Measurements from ENCODE around the gene SYT12. TPM values are rescaled to one million over a fixed set of nuclear protein-coding genes. Genes with fewer than 3 reads are reported as not detected.
A peak's percentile ranks its signal among the peaks of the same experiment; 100 is the strongest.

SYT12 gene
- total RNA-seq, 2 experiments from 2014 or later: 0.25 to 0.72 TPM

GRCh38 chr11:66976028-66976467 lies 46.9 kb upstream of the SYT12 start:
- Histone ChIP-seq H2AFZ (ENCODE audit: low read length) (no peak overlapping the region), H4K20me1 (ENCODE audit: insufficient read depth, low read length) (no peaks in the 10 kb centered on the region), H3K9me2 (ENCODE audit: insufficient read depth, low read length) (no peaks in the 10 kb centered on the region), H3K9me3 (ENCODE audit: low read length) (no peaks in the 10 kb centered on the region), H3K4me1 (ENCODE audit: insufficient read depth, low read length, poor library complexity, severe bottlenecking) (no peaks in the 10 kb centered on the region), H3K79me2 (ENCODE audit: insufficient read depth, low read depth, low read length) (no peaks in the 10 kb centered on the region), H3K36me3 (ENCODE audit: insufficient read depth, low read length) (no peaks in the 10 kb centered on the region), H3K4me2 (ENCODE audit: low read length) (no peak overlapping the region), H3K27ac (ENCODE audit: low read depth, low read length, poor library complexity, severe bottlenecking) (no peak overlapping the region), H3K4me3 (ENCODE audit: low read depth, low read length, poor library complexity, severe bottlenecking) (no peak overlapping the region)
- CTCF ChIA-PET (ENCODE audit: unreplicated experiment): interaction anchor here (0.9 to 1.1 kb wide), 2 partner anchors 10 to 31 kb away, joined by 3 to 4 read pairs; no protein-coding TSS in a partner anchor
- no peak for TF ChIP-seq EZH2phosphoT487 (IDR thresholded peaks at IDR 0.05; ENCODE audit: borderline replicate concordance, low read depth, low read length)
- TF ChIP-seq, protein P1, sequence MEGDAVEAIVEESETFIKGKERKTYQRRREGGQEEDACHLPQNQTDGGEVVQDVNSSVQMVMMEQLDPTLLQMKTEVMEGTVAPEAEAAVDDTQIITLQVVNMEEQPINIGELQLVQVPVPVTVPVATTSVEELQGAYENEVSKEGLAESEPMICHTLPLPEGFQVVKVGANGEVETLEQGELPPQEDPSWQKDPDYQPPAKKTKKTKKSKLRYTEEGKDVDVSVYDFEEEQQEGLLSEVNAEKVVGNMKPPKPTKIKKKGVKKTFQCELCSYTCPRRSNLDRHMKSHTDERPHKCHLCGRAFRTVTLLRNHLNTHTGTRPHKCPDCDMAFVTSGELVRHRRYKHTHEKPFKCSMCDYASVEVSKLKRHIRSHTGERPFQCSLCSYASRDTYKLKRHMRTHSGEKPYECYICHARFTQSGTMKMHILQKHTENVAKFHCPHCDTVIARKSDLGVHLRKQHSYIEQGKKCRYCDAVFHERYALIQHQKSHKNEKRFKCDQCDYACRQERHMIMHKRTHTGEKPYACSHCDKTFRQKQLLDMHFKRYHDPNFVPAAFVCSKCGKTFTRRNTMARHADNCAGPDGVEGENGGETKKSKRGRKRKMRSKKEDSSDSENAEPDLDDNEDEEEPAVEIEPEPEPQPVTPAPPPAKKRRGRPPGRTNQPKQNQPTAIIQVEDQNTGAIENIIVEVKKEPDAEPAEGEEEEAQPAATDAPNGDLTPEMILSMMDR (conservative IDR thresholded peaks at IDR 0.05; ENCODE audit: low read length): peak; percentile 82
- no TSS peak for BruUV-seq (replicated peaks)
- POLR2A ChIA-PET: no interaction called here
- intact Hi-C loops (cut with micrococcal nuclease; ENCODE audit: unreplicated experiment): loop anchor here (5.0 to 10.0 kb wide), 2 partner anchors 94 to 281 kb away; no protein-coding TSS in a partner anchor
- DNase-seq (ENCODE audit: low spot score): peak; percentile 29

DNA sequence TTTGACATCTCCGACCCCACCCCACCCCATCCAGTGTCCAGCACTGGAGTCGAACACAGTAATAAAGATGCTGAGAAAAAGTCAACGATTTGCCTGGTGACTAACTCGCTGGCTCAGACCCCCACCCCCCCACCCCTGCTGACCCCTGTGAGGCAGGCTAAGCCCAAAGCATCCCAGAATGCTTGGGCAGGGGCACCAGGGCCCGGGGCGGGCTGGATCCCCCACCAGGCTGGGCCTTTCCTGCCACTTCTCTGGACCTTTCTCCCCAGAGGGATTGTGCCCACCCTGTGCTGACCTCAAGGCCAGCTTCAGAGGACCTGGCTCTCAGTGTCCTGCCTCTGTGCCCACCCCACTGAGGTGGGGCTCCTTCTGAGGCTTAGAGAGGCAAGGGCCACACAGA lies 46.0 kb upstream of the SYT12 start:
- no TSS peak for BruUV-seq (replicated peaks)
- H3K4me3 ChIP-seq (ENCODE audit: low read depth, low read length, poor library complexity, severe bottlenecking): no peak overlapping the region
- H3K4me1 ChIP-seq (ENCODE audit: insufficient read depth, low read length, poor library complexity, severe bottlenecking): no peaks in the 10 kb centered on the region
- no peak overlapping the region for H2AFZ ChIP-seq (ENCODE audit: low read length)
- no peaks in the 10 kb centered on the region for H4K20me1 ChIP-seq (ENCODE audit: insufficient read depth, low read length)
- ChIA-PET CTCF (ENCODE audit: unreplicated experiment) (interaction anchor here (0.9 kb wide), 1 partner anchor 9 kb away, joined by 4 read pairs; no protein-coding TSS in a partner anchor), POLR2A (interaction anchor here (0.6 kb wide), 1 partner anchor 461 kb away, joined by 3 read pairs; no protein-coding TSS in a partner anchor)
- TF ChIP-seq, protein P1 (conservative IDR thresholded peaks at IDR 0.05; ENCODE audit: low read length): no peak
- H3K36me3 ChIP-seq (ENCODE audit: insufficient read depth, low read length): no peaks in the 10 kb centered on the region
- no peaks in the 10 kb centered on the region for H3K9me3 ChIP-seq (ENCODE audit: low read length)
- intact Hi-C loops (cut with micrococcal nuclease; ENCODE audit: unreplicated experiment): loop anchor here (5.0 to 10.0 kb wide), 2 partner anchors 95 to 282 kb away; no protein-coding TSS in a partner anchor
- H3K4me2 ChIP-seq (ENCODE audit: low read length): no peak overlapping the region
- DNase-seq (ENCODE audit: low spot score): no peak
- no peaks in the 10 kb centered on the region for H3K79me2 ChIP-seq (ENCODE audit: insufficient read depth, low read depth, low read length)
- no peaks in the 10 kb centered on the region for H3K9me2 ChIP-seq (ENCODE audit: insufficient read depth, low read length)
- no peak overlapping the region for H3K27ac ChIP-seq (ENCODE audit: low read depth, low read length, poor library complexity, severe bottlenecking)

- Histone ChIP-seq H3K79me2 (ENCODE audit: insufficient read depth, low read depth, low read length) (no peaks in the 10 kb centered on the region), H3K4me2 (ENCODE audit: low read length) (no peak overlapping the region), H3K36me3 (ENCODE audit: insufficient read depth, low read length) (no peaks in the 10 kb centered on the region), H3K9me3 (ENCODE audit: low read length) (no peaks in the 10 kb centered on the region), H3K9me2 (ENCODE audit: insufficient read depth, low read length) (no peaks in the 10 kb centered on the region), H3K4me3 (ENCODE audit: low read depth, low read length, poor library complexity, severe bottlenecking) (no peak overlapping the region), H4K20me1 (ENCODE audit: insufficient read depth, low read length) (no peaks in the 10 kb centered on the region), H3K27ac (ENCODE audit: low read depth, low read length, poor library complexity, severe bottlenecking) (no peak overlapping the region), H3K4me1 (ENCODE audit: insufficient read depth, low read length, poor library complexity, severe bottlenecking) (no peaks in the 10 kb centered on the region), H2AFZ (ENCODE audit: low read length) (no peak overlapping the region)
- no peak for TF ChIP-seq EZH2phosphoT487 (IDR thresholded peaks at IDR 0.05; ENCODE audit: borderline replicate concordance, low read depth, low read length)
- TF ChIP-seq, protein P1 (conservative IDR thresholded peaks at IDR 0.05; ENCODE audit: low read length): no peak
- ChIA-PET POLR2A (interaction anchor here (0.7 kb wide), 1 partner anchor 225 kb away, joined by 3 read pairs; no protein-coding TSS in a partner anchor), CTCF (ENCODE audit: unreplicated experiment) (no interaction called here)
- no peak for DNase-seq (ENCODE audit: low spot score)
- intact Hi-C loops (cut with micrococcal nuclease; ENCODE audit: unreplicated experiment): loop anchor here (5.0 to 10.0 kb wide), 2 partner anchors 96 to 283 kb away; no protein-coding TSS in a partner anchor
- no TSS peak for BruUV-seq (replicated peaks)
Observed at GRCh38 chr11:66978229-66978628, 44.7 kb upstream of the SYT12 start.

Data from OCI-LY7 (cell line).